HPDE6-E6E7 (cell line): ENCODE measurements around the gene CEP70.

Source experiments
- DNase-seq: peaks from one replicate; pipeline ENCODE4 v3.0.0; 2011; ENCODE audit warnings: missing footprints; ENCODE audit errors: extremely low spot score

CEP70 gene

GRCh38 chr3:138451595-138452162 lies 142.4 kb downstream of the CEP70 start:
- no peak for DNase-seq

DNA sequence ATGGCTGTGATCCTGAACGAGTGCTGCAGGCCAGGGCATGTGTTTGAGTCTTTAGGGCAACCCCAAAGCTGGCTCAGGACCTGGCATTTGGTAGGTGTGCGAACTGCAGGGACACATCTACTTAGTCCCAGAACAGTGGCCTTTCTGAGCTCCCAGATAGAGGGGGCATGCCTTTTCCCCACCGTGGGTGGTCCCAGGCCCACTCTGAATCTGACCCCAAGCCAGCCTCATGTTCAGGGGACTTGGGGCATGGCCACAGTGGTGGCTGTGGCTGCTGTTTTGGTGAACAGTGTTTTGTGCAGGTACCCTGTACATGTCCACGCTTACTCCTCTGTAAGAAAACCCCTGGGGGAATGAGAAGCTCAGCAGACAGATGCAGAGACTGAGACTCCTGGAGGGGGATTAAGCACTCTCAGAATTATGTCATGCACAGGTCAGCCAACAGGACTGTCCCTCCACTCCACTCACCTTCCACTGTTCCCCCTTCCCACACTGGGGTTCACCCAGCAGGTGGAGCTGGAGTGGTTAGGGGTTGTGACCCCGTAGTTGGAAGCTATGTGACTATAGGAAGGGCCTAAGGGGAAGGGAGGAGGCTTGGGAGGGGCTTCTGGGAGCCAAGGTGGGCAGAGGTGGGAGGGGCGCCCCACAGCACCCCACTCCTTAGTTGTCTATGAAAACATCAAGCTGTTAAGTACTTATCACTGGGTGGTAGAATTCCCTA lies 143.2 kb downstream of the CEP70 start:
- no peak for DNase-seq

GRCh38 chr3:138450181-138450580 lies 143.9 kb downstream of the CEP70 start:
- no peak for DNase-seq

DNA sequence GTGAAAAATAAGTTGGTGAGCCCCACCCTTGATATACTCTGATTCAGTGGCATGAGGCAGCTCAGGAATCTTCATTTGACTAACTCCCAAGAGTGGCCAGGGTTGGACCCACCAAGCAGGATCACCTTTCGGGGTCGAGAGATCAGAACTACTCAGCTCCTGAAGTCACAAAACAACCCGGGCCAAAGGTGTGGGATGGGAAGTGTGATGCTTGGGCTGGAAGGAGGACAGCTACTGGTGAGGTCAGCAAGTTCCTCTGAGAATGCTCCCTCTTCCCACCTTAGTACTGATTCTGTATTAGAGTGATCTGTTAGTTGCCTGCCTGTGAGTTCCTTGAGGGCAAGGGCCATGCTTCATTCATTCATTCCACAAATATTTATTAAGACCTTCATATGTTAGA lies 144.6 kb downstream of the CEP70 start:
- no peak for DNase-seq

DNA sequence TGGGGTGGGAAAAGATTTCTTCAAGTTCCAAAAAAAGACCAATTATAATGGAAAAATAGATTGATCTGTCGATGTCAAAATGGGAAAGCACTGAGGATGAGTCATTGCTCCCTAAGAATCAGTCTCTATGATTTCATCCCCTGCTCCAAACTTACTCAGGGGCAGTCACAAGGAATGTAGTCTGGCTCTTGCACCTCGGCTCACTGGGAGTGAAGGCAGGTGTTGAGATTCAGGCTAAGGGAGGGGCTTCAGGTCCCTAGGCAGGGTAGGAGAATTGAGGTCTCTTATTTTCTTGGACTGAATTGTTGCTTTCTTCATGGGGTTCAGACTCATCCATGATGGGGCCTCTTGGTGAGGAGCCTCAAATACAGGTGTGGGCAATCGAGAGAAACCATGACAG lies 145.4 kb downstream of the CEP70 start:
- DNase-seq = no peak

DNA sequence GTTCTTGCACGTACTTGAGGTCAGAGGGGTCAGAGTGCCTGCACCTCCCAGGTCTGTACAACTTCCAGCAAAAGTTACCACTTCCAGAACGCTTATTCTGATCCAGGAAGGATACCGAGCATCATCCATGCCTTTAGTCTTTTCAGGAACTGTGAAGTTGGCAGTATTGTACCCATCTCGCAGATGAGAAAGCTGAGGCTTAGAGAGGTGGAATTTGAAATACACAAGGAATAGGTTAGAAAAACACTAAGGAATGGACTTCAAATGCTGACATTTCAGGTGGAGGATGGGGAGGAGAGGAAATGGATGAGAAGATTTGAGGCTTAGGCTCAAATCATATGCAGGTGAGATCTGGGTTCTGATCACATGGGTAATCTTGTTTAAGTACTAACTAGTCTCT lies 148.4 kb downstream of the CEP70 start:
- DNase-seq = no peak

GRCh38 chr3:138445236-138445635 lies 148.8 kb downstream of the CEP70 start:
- DNase-seq = no peak
